Measurements from ENCODE around the gene RPL3.
"Not testable (repeated sequence)": the region's sequence is repeated elsewhere in the genome, so short reads cannot be mapped to it uniquely, and the experiment has no call there.

The RPL3 gene

DNA sequence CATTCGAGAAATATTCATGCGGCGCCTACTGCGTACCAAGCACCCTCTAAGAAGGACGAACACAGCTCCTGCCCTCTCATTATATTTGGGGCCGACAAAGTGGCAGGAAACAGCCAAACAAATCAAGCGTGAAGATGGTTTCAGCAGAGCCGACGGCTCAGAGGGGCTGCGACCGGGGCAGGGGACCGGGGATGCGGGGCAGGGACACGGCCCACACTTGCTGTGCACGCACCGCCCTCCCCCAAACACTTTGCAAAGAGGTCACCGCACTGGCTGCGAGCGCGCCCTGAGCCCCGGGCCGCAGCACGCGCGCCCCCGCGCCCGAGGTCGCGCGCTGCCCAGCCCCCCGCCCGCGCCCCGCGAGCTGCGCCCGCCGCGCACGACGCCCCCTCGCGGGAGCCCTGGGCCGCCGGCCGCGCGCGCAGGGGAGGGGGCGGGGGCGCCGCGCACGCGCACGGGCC lies 30.1 kb upstream of the RPL3 start:
- H3K27ac ChIP-seq: peak overlapping the region; percentile 48
- TF ChIP-seq, protein P1, sequence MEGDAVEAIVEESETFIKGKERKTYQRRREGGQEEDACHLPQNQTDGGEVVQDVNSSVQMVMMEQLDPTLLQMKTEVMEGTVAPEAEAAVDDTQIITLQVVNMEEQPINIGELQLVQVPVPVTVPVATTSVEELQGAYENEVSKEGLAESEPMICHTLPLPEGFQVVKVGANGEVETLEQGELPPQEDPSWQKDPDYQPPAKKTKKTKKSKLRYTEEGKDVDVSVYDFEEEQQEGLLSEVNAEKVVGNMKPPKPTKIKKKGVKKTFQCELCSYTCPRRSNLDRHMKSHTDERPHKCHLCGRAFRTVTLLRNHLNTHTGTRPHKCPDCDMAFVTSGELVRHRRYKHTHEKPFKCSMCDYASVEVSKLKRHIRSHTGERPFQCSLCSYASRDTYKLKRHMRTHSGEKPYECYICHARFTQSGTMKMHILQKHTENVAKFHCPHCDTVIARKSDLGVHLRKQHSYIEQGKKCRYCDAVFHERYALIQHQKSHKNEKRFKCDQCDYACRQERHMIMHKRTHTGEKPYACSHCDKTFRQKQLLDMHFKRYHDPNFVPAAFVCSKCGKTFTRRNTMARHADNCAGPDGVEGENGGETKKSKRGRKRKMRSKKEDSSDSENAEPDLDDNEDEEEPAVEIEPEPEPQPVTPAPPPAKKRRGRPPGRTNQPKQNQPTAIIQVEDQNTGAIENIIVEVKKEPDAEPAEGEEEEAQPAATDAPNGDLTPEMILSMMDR (conservative IDR thresholded peaks at IDR 0.05): no peak; the same call in 1 of the 2 replicates
- TF ChIP-seq ZFX (IDR thresholded peaks at IDR 0.05): no peak

DNA sequence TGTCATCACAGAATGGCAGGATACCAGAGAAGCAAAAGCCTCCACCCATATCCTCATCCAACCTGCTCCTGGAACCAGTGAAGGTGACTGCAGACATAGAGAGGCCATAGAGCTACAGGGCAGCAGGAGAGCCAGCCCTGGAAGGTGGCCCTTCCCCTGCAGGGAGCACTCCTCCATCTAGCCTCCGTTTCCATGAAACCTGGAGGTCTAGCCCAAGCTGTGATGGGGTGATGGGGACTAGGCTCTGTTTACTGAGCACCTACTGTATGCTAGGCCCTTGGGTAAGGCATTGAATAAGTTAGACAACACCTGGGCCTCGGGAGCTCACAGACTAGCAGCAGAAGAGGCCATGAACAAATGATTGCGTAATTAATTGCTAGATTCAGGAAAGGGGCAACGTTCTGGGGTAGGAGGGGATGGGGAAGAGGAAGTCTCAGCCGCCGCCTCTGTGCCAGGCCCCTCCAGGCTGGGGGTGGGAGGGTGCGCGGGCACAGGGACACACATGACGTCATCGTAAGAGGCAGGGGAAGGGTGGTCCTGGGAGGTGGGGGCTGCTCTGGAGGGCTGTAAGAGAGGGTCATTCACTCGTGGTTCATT lies 29.6 kb upstream of the RPL3 start:
- H3K27ac ChIP-seq: peak overlapping the region; percentile 48; the same call in 1 of the 2 replicates
- TF ChIP-seq ZFX (IDR thresholded peaks at IDR 0.05): no peak
- TF ChIP-seq, protein P1 (conservative IDR thresholded peaks at IDR 0.05): no peak

DNA sequence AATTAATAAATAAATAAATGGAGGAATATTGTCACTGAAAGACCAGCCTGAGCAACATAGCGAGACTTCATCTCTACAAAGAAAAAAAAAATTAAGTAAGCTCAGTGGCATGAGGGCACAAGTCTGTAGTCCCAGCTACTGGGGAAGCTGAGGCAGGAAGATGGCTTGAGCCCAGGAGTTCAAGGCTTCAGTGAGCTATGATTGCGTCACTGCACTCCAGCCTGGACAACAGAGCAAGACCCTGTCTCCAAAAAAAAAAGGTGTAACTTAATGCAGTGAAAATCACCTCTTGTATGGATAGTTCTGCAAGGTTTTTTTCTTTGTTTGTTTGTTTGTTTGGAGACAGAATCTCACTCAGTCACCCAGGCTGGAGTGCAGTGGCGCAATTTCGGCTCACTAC lies 25.8 kb upstream of the RPL3 start:
- no peak overlapping the region for H3K27ac ChIP-seq
- TF ChIP-seq ZFX (IDR thresholded peaks at IDR 0.05): no peak
- TF ChIP-seq, protein P1 (conservative IDR thresholded peaks at IDR 0.05): no peak

DNA sequence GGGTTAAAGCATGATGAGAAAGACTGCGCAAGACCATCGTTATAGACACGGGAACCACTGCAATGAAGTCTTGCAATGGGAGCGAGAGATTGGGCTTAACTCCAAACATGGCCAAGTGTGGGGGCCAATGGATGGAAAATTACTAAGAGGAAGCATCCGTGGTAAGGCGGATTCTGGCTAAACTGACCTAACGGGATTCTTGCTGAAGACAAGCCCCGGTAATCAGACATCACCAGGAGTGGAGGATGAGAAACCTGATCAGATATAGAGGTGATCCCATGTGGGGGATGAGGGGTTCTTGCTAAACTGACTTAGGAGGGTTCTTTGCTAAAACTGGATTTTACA lies 24.6 kb upstream of the RPL3 start:
- TF ChIP-seq, protein P1 (conservative IDR thresholded peaks at IDR 0.05): no peak
- TF ChIP-seq ZFX (IDR thresholded peaks at IDR 0.05): no peak

DNA sequence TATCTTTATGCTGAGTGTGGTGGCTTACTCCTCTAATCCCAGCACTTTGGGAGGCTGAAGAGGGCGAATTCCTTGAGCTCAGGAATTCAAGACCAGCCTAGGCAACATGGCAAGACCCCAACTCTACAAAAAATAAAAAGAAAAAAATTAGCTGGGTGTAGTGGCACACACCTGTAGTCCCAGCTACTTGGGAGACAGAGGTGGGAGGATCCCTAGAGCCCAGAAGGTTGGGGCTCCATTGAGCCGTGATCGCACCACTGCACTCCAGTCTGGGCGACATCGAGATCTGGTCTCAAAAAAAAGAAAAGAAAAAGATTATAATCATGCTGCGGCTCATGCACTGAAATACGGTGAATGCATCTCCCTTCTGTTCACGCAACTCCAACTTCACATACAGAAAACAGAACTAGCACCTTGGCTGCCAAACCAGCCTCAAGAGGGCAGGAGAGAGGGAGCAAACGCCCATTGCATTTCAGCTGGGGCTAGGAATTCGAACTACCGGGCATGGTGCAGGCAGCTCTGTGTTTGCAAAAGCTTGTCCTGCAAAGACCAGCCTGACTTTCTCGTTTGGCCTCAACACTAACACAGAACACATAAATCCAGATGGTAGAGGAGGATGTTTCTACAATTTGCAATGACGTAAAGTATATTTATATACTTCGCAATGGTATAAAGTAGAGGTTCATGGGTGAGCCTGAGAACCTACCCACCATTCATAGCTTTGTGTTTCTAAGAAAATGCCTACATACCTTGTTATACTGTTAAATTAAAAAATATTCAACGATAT lies 24.0 kb upstream of the RPL3 start:
- no peak overlapping the region for H3K27ac ChIP-seq
- TF ChIP-seq, protein P1 (conservative IDR thresholded peaks at IDR 0.05): peak; percentile 94
- TF ChIP-seq ZFX (IDR thresholded peaks at IDR 0.05): no peak

More for the DNA sequence above, 24.6 kb upstream of the RPL3 start:
- no peak overlapping the region for H3K27ac ChIP-seq

DNA sequence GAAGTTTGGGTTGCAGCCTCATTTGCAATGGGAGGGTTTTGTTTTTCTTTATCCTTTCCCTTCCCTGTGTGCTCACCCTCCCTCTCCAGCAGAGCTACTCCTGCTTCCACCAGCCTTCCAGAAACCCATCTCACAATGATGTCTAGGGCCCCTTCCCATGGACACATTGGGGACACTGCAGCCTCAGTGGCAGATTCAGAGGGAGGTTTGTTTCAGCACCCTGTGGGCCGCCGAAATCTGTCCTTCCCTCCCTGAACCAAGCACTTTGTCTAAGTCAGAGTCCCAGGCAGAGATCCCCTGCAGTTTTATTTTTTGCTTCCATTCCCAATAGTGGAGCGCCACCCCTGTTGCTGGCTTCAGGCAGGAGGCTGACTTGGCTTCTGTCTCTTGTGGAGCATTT lies 21.8 kb upstream of the RPL3 start:
- TF ChIP-seq ZFX (IDR thresholded peaks at IDR 0.05): no peak
- TF ChIP-seq, protein P1 (conservative IDR thresholded peaks at IDR 0.05): no peak
- H3K27ac ChIP-seq: no peak overlapping the region

DNA sequence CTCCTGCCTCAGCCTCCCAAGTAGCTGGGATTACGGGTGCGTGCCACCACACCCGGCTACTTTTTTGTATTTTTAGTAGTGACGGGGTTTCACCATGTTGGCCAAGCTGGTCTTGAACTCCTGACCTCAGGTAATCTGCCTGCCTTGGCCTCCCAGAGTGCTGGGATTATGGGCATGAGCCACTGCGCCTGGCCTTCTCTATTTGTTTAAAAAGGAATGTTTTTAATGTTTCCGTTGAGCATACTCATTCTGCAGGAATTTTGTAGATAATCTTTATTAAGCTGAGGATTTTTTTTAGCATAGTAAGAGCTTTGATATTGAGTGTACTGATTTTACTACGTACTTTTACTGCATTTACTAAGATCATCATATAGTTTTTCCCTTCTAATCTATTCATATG lies 20.4 kb upstream of the RPL3 start:
- not testable (repeated sequence) for H3K27ac ChIP-seq
